H9 (cell line): ENCODE measurements around the gene C14orf132. TPM values are rescaled to one million over a fixed set of nuclear protein-coding genes. Genes with fewer than 3 reads are reported as not detected.

Experiments
- DNase-seq: peaks from one replicate; pipeline ENCODE4 v3.0.0-alpha.2; 2017
- H2AFZ ChIP-seq: one replicate; pipeline ENCODE4 v1.6.1; 2013; ENCODE audit warnings: mild to moderate bottlenecking, low read length, control low read depth, moderate library complexity
- H2AK5ac ChIP-seq: 2 replicates; pipeline ENCODE4 v1.6.1; 2013; ENCODE audit warnings: low read length, control low read depth, mixed read lengths; ENCODE audit not compliant: insufficient read length
- H2BK120ac ChIP-seq: one replicate; pipeline ENCODE4 v1.6.1; 2013; ENCODE audit warnings: low read depth, mild to moderate bottlenecking, low read length, control low read depth, inconsistent platforms; ENCODE audit not compliant: poor library complexity, severe bottlenecking
- H2BK12ac ChIP-seq: 2 replicates; pipeline ENCODE4 v1.6.1; 2013; ENCODE audit warnings: low read length, control low read depth, mixed read lengths, low read depth; ENCODE audit not compliant: insufficient read length
- H2BK15ac ChIP-seq: 2 replicates; pipeline ENCODE4 v1.6.1; 2013; ENCODE audit warnings: low read depth, low read length, control low read depth
- H2BK20ac ChIP-seq: one replicate; pipeline ENCODE4 v1.6.1; 2013; ENCODE audit warnings: low read depth, mild to moderate bottlenecking, low read length, control low read depth, inconsistent platforms; ENCODE audit not compliant: poor library complexity, severe bottlenecking
- H2BK5ac ChIP-seq: 2 replicates; pipeline ENCODE4 v1.6.1; 2013; ENCODE audit warnings: low read length, control low read depth, mixed read lengths; ENCODE audit not compliant: insufficient read length
- H3K14ac ChIP-seq: 2 replicates; pipeline ENCODE4 v1.6.1; 2013; ENCODE audit warnings: low read length, control low read depth; ENCODE audit not compliant: insufficient read depth
- H3K18ac ChIP-seq: 2 replicates; pipeline ENCODE4 v1.6.1; 2013; ENCODE audit warnings: low read depth, mild to moderate bottlenecking, mixed read lengths, low read length, control low read depth; ENCODE audit not compliant: insufficient read length
- H3K23ac ChIP-seq: 2 replicates; pipeline ENCODE4 v1.6.1; 2013; ENCODE audit warnings: low read length, control low read depth, mixed read lengths, low read depth; ENCODE audit not compliant: insufficient read length
- H3K23me2 ChIP-seq: 2 replicates; pipeline ENCODE4 v1.6.1; 2013; ENCODE audit warnings: low read depth, mild to moderate bottlenecking, mixed read lengths, low read length, control low read depth; ENCODE audit not compliant: insufficient read length, poor library complexity, severe bottlenecking
- H3K27ac ChIP-seq: 2 replicates; pipeline ENCODE4 v1.5.1; 2013; ENCODE audit warnings: low read length, control low read depth, mixed read lengths, low read depth; ENCODE audit not compliant: insufficient read length
- H3K27me3 ChIP-seq: 2 replicates; pipeline ENCODE4 v1.6.1; 2013; ENCODE audit warnings: low read length, control low read depth, inconsistent platforms; ENCODE audit not compliant: insufficient read depth
- H3K4ac ChIP-seq: 2 replicates; pipeline ENCODE4 v1.6.1; 2013; ENCODE audit warnings: low read depth, mild to moderate bottlenecking, control low read depth, inconsistent platforms, low read length, moderate library complexity
- H3K4me1 ChIP-seq: 2 replicates; pipeline ENCODE4 v1.6.1; 2013; ENCODE audit warnings: low read length, control low read depth, inconsistent platforms; ENCODE audit not compliant: insufficient read depth
- H3K4me2 ChIP-seq: 2 replicates; pipeline ENCODE4 v1.6.1; 2013; ENCODE audit warnings: low read length, control low read depth, mixed read lengths; ENCODE audit not compliant: insufficient read length, insufficient read depth
- H3K56ac ChIP-seq: 2 replicates; pipeline ENCODE4 v1.6.1; 2013; ENCODE audit warnings: low read depth, mild to moderate bottlenecking, mixed read lengths, low read length, control low read depth; ENCODE audit not compliant: insufficient read length
- H3K79me1 ChIP-seq: 2 replicates; pipeline ENCODE4 v1.6.1; 2013; ENCODE audit warnings: low read depth, mild to moderate bottlenecking, moderate library complexity, low read length, control low read depth, inconsistent platforms; ENCODE audit not compliant: insufficient read depth, poor library complexity, severe bottlenecking
- H3K79me2 ChIP-seq: 2 replicates; pipeline ENCODE4 v1.6.1; 2013; ENCODE audit warnings: low read length, control low read depth, inconsistent platforms; ENCODE audit not compliant: insufficient read depth
- H3K9ac ChIP-seq: 2 replicates; pipeline ENCODE4 v1.6.1; 2013; ENCODE audit warnings: low read length, control low read depth, mixed read lengths; ENCODE audit not compliant: insufficient read length; ENCODE audit errors: extremely low read depth
- H3K9me3 ChIP-seq: one replicate; pipeline ENCODE4 v1.6.1; 2013; ENCODE audit warnings: low read depth, low read length, inconsistent platforms; ENCODE audit not compliant: control insufficient read depth
- H3T11ph ChIP-seq: one replicate; pipeline ENCODE4 v1.6.1; 2013; ENCODE audit warnings: mild to moderate bottlenecking, low read length, control low read depth, inconsistent platforms
- H4K20me1 ChIP-seq: one replicate; pipeline ENCODE4 v1.6.1; 2013; ENCODE audit not compliant: control insufficient read depth, insufficient read length, insufficient read depth
- H4K5ac ChIP-seq: 2 replicates; pipeline ENCODE4 v1.6.1; 2013; ENCODE audit warnings: low read depth, mild to moderate bottlenecking, mixed read lengths, low read length, control low read depth; ENCODE audit not compliant: insufficient read length
- H4K8ac ChIP-seq: replicated peaks from 2 replicates; pipeline ENCODE4 v1.6.1; 2013; ENCODE audit warnings: low read length, control low read depth, mixed read lengths, low read depth; ENCODE audit not compliant: insufficient read length
- H4K91ac ChIP-seq: 2 replicates; pipeline ENCODE4 v1.6.1; 2013; ENCODE audit warnings: low read depth, mild to moderate bottlenecking, moderate library complexity, mixed read lengths, low read length, control low read depth; ENCODE audit not compliant: insufficient read length
- H3K27ac Mint-ChIP-seq, 3 experiments: 2 replicates in 2 of 3; 3 replicates in 1 of 3; pipeline ENCODE4 v1.8.0; 2020 to 2021; ENCODE audit warnings: mixed read lengths in 3 of 3, mild to moderate bottlenecking in 1 of 3, moderate library complexity in 1 of 3
- H3K27me3 Mint-ChIP-seq: 2 replicates; pipeline ENCODE4 v1.8.0; 2021; ENCODE audit warnings: low read depth, mild to moderate bottlenecking, moderate library complexity, mixed read lengths
- H3K36me3 Mint-ChIP-seq, 3 experiments: 2 replicates in 2 of 3; 3 replicates in 1 of 3; pipeline ENCODE4 v1.8.0; 2020 to 2021; ENCODE audit warnings: low read depth in 3 of 3, mixed read lengths in 3 of 3; ENCODE audit not compliant: insufficient read depth in 1 of 3
- H3K4me1 Mint-ChIP-seq, 2 experiments: 2 replicates each; pipeline ENCODE4 v1.8.0; 2020; ENCODE audit warnings: mixed read lengths in 2 of 2
- H3K4me3 Mint-ChIP-seq, 2 experiments: 2 replicates in 1 of 2; 3 replicates in 1 of 2; pipeline ENCODE4 v1.8.0; 2020 to 2021; ENCODE audit warnings: mild to moderate bottlenecking in 2 of 2, mixed read lengths in 2 of 2, moderate library complexity in 1 of 2
- H3K9me3 Mint-ChIP-seq, 2 experiments: 2 replicates in 1 of 2; 3 replicates in 1 of 2; pipeline ENCODE4 v1.8.0; 2020; ENCODE audit warnings: mild to moderate bottlenecking in 2 of 2, mixed read lengths in 2 of 2, moderate library complexity in 1 of 2
- CTCF ChIP-seq: fragments of 200-600 bp; sonication (generic); conservative IDR thresholded peaks from 3 replicates; pipeline ENCODE4 v1.8.0; 2021; ENCODE audit warnings: antibody characterized with exemption, mild to moderate bottlenecking
- WGBS: extraction: QIAGEN DNeasy Blood & Tissue Kit; methylation state at CpG from one replicate; pipeline ENCODE4 v1.1.7; 2013; ENCODE audit warnings: missing lambda C conversion rate, low lambda C conversion rate, mixed read lengths; ENCODE audit not compliant: insufficient read length; ENCODE audit errors: extremely low coverage; 5-methylcytosine and 5-hydroxymethylcytosine counted together
- total RNA-seq: library from RNA; stranded (reverse); gene quantifications from 2 replicates; pipeline ENCODE4 v1.2.1, GENCODE V29; 2021

C14orf132 gene
- total RNA-seq, 1 experiment from 2014 or later, result 5.7 TPM

- no peak for DNase-seq
- Histone ChIP-seq H3K56ac (no peak overlapping the region), H3K4ac (no peak overlapping the region), H3K4me2 (no peak overlapping the region), H3K23ac (no peak overlapping the region), H3K27ac (no peak overlapping the region), H2BK15ac (no peak overlapping the region), H3K79me1 (no peaks in the 10 kb centered on the region), H4K91ac (no peak overlapping the region), H3K9ac (no peak overlapping the region), H3T11ph (no peak overlapping the region), H4K8ac (no peak overlapping the region), H2AFZ (no peak overlapping the region), H3K4me1 (no peaks in the 10 kb centered on the region), H4K5ac (no peak overlapping the region), H2BK12ac (no peak overlapping the region), H2AK5ac (no peak overlapping the region), H3K27me3 (no peaks in the 10 kb centered on the region), H3K23me2 (no peaks in the 10 kb centered on the region), H3K79me2 (no peaks in the 10 kb centered on the region), H4K20me1 (peaks cover 2% of the 10 kb centered on the region), H3K14ac (no peak overlapping the region), H2BK20ac (no peak overlapping the region), H2BK120ac (no peak overlapping the region), H3K9me3 (no peaks in the 10 kb centered on the region), H3K18ac (no peak overlapping the region), H2BK5ac (no peak overlapping the region)
- Mint-ChIP-seq H3K27me3 (peaks cover 2% of the 10 kb centered on the region), H3K9me3 (no peaks in the 10 kb centered on the region), H3K4me1 (peaks cover 5 to 11% of the 10 kb centered on the region in 2 experiments; a peak in 3 of 4 replicates), H3K36me3 (peaks cover 5 to 25% (median 10%) of the 10 kb centered on the region in 3 experiments; a peak in 4 of 7 replicates), H3K4me3 (no peak overlapping the region), H3K27ac (no peak overlapping the region)
- no CpG with 5 or more reads among the region's 11 CpGs for WGBS
- no peak for TF ChIP-seq CTCF
Measured at GRCh38 chr14:96082420-96083300, 43.5 kb downstream of the C14orf132 start.
